GM18867 (cell line): Measurements from ENCODE around the gene FAM200A.
"Not testable (repeated sequence)": the region's sequence is repeated elsewhere in the genome, so short reads cannot be mapped to it uniquely, and the experiment has no call there.

Source experiments
- ATAC-seq: cut with Tn5 transposase; IDR thresholded peaks from one replicate; pipeline ENCODE4 v1.9.1; 2021; ENCODE audit warnings: mild to moderate bottlenecking, moderate library complexity; ENCODE audit not compliant: unreplicated experiment

Gene FAM200A

GRCh38 chr7:99504603-99505323, 47.2 kb downstream of the FAM200A start, which contains the start of gene ZKSCAN5:
ZKSCAN5 (plus strand) TSS chr7:99504662; CDS start chr7:99506045, 1,383 bp downstream.
- peak; percentile 78 for ATAC-seq

- no peak for ATAC-seq
Observed at GRCh38 chr7:99504281-99504602, 47.7 kb downstream of the FAM200A start.

- not testable (repeated sequence) for ATAC-seq
Observed at GRCh38 chr7:99501236-99501635, 50.7 kb downstream of the FAM200A start.

GRCh38 chr7:99500637-99501009, 51.3 kb downstream of the FAM200A start:
- ATAC-seq: no peak

GRCh38 chr7:99499721-99500636, 51.9 kb downstream of the FAM200A start, which contains the start of gene ZNF394:
ZNF394 (minus strand) TSS chr7:99500281; CDS start chr7:99500093, 188 bp downstream.
- ATAC-seq: peak; percentile 43

- ATAC-seq: peak; percentile 14
Observed at GRCh38 chr7:99499371-99499720, 52.6 kb downstream of the FAM200A start.

- ATAC-seq: no peak
Observed at GRCh38 chr7:99498546-99498944, 53.4 kb downstream of the FAM200A start.

GRCh38 chr7:99497766-99498545, 54.0 kb downstream of the FAM200A start:
- ATAC-seq: no peak
